RKO (cell line): Measurements from ENCODE around the gene RMDN2.
A peak's percentile ranks its signal among the peaks of the same experiment; 100 is the strongest.
"Not testable (repeated sequence)": the region's sequence is repeated elsewhere in the genome, so short reads cannot be mapped to it uniquely, and the experiment has no call there.

Experiments
- DNase-seq: peaks from one replicate; pipeline ENCODE4 v3.0.0-alpha.2; 2016; ENCODE audit warnings: low spot score

The RMDN2 gene

DNA sequence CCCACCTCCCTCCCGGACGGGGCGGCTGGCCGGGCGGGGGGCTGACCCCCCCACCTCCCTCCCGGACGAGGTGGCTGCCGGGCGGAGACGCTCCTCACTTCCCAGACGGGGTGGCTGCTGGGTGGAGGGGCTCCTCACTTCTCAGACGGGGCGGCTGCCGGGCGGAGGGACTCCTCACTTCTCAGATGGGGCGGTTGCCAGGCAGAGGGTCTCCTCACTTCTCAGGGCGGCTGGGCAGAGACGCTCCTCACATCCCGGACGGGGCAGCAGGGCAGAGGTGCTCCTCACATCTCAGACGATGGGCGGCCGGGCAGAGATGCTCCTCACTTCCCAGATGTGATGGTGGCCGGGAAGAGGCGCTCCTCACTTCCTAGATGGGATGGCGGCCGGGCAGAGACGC lies 7.8 kb downstream of the RMDN2 start:
- not testable (repeated sequence) for DNase-seq

- no peak for DNase-seq
Observed at GRCh38 chr2:37934591-37935513, 9.8 kb downstream of the RMDN2 start.

GRCh38 chr2:37937568-37937967 lies 12.5 kb downstream of the RMDN2 start:
- DNase-seq: not testable (repeated sequence)

DNA sequence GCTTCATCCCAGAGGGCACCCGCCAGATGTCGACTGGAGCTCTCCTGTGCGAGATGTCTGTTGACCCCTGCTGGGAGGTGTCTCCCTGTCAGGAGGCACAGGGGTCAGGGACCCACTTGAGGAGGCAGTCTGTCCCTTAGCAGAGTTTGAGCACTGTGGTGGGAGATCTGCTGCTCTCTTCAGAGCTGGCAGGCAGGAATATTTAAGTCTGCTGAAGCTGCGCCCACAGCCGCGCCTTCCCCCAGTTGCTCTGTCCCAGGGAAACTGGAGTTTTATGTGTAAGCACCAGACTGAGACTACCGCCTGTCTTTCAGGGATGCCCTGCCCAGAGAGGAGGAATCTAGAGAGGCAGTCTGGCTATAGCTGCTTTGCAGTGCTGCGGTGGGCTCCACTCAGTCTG lies 16.2 kb downstream of the RMDN2 start:
- not testable (repeated sequence) for DNase-seq

- DNase-seq: no peak
Observed at GRCh38 chr2:37944268-37944667, 19.2 kb downstream of the RMDN2 start.

DNA sequence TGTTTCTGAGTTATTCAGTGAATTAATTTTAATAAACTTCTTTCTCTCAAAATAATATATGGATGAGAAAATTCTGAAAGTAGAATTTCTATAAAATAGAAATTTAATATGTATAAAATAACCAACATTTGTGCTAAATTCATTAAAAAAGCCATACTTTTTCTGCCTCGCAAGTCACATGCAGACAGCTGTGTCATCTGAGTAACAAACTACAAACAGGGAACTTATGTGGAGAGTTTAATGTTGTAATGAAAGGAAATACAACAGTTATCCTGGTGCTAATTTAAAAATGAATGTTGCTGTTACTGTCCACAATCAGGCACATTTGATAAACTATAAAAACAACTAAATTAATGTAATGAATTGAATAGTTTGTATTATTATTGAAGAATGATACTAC lies 22.2 kb downstream of the RMDN2 start:
- DNase-seq: no peak

DNA sequence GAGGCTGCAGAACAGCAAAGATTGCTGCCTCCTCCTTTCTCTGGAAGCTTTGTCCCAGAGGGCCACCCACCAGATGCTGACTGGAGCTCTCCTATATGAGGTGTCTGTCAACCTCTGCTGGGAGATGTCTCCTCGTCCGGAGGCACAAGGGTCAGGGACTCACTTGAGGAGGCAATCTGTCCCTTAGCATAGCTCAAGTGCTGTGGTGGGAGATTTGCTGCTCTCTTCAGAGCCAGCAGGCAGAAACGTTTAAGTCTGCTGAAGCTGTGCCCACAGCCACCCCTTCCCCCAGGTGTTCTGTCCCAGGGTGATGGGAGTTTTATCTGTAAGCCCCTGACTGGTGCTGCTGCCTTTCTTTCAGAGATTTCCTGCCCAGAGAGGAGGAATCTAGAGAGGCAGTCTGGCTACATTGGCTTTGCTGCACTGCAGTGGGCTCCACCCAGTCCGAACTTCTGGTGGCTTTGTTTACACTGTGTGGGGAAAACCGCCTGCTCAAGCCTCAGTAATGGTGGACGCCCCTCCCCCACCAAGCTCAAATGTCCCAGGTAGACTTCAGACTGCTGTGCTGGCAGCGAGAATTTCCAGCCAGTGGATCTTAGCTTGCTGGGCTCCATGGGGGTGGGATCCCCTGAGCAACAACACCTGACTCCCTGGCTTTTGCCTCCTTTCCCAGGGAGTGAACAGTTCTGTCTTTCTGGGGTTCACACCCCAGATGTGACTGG lies 37.1 kb downstream of the RMDN2 start:
- not testable (repeated sequence) for DNase-seq

DNA sequence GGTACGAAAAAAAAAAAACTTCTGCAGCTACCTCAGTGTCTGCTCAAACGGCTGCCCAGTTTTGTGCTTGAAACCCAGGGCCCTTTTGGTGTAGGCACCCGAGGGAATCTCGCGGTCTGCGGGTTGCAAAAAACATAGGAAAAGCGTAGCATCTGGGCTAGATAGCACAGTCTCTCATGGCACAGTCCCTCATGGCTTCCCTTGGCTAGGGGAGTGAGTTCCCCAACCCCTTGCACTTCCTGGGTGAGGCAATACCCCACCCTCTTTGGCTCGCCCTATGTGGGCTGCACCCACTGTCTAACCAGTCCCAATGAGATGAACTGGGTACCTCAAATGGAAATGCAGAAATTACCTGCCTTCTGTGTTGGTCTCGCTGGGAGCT lies 37.6 kb downstream of the RMDN2 start:
- DNase-seq: not testable (repeated sequence)

DNA sequence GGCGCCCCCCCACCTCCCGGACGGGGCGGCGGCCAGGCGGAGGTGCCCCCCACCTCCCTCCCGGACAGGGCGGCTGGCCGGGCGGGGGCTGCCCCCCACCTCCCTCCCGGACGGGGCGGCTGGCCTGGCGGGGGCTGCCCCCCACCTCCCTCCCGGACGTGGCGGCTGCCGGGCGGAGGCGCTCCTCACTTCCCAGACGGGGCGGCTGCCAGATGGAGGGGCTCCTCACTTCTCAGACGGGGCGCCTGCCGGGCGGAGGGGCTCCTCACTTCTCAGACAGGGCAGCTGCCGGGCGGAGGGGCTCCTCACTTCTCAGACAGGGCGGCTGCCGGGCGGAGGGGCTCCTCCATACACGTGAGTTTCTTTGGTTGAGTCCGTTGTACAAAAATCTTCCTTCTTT lies 38.8 kb downstream of the RMDN2 start:
- not testable (repeated sequence) for DNase-seq

- no peak for DNase-seq
Observed at GRCh38 chr2:37966326-37966725, 41.2 kb downstream of the RMDN2 start.

- no peak for DNase-seq
Observed at GRCh38 chr2:37969731-37970130, 44.6 kb downstream of the RMDN2 start.

DNA sequence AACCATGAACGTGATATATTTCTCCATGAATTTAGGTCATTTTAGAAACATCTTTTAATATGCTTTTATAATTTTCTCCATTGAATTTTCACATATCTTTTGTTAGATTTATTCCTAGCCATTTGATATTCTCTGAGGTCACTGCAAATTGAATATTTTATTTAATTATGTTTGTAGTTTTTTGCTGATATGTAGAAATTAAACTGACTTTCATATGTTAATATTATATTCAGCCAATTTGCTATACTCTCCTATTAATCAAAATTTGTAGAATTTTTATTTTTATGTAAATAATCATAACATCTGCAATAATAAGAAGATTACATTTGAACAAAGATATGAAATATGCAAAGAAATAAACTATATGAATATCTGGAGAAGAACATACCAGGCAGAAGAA lies 46.9 kb downstream of the RMDN2 start:
- no peak for DNase-seq

DNA sequence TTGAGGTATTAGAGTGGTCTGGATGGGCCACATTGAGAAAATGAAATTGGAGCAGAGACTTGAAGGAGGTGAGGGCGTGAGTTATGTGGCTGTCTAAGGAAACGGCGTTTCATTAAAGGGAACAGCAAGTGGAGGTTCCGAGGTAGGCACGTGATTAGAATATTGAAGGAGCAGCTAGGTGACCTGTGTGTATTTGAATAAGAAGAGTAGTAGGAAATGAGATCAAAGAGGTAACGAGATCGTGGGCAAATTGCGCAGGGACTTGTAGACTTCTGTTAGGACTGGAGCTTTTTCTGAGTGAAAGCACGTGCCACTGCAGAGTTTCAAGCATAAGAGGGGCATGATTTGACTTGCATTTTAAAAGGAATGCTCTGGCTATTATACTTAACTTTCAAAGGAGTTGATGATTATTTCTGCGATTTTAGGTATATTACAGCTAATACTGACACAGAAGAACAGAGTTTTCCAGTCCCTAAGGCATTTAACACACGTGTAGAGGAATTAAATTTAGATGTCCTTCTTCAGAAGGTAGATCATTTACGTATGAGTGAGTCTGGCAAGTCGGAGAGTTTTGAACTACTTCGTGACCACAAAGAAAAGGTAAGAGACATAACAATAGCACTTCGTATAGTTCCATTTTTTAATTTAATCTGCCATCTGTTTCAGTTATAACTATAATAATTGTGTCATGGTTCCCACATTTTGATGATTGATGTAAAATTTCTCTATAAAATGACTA lies 48.7 kb downstream of the RMDN2 start:
- no peak for DNase-seq

- DNase-seq: no peak
Observed at GRCh38 chr2:37975808-37976207, 50.7 kb downstream of the RMDN2 start.

DNA sequence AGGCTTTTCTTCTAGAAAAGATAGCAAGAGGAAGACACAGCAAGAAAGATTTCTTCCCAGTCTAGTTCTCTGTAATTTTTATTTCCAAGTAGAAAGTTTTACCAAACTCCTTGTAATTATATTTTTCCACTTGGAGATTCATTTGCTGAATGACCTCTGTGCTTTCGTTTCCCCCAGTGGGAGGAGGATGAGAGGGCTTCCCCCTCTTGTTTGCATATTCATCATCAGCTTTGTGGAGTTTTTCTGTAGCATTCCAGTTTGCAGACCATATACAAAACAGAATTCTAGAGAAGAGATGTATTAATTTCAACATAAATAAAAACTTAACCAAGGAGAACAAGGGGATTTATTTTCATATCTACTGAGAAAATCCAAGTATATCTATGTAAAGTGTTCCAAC lies 51.3 kb downstream of the RMDN2 start:
- DNase-seq: no peak

GRCh38 chr2:37982147-37982582 lies 57.1 kb downstream of the RMDN2 start:
- peak; percentile 55 for DNase-seq

- DNase-seq: no peak
Observed at GRCh38 chr2:37982847-37983246, 57.8 kb downstream of the RMDN2 start.

- DNase-seq: no peak
Observed at GRCh38 chr2:37983719-37984118, 58.6 kb downstream of the RMDN2 start.

- DNase-seq: no peak
Observed at GRCh38 chr2:37984176-37984575, 59.1 kb downstream of the RMDN2 start.

DNA sequence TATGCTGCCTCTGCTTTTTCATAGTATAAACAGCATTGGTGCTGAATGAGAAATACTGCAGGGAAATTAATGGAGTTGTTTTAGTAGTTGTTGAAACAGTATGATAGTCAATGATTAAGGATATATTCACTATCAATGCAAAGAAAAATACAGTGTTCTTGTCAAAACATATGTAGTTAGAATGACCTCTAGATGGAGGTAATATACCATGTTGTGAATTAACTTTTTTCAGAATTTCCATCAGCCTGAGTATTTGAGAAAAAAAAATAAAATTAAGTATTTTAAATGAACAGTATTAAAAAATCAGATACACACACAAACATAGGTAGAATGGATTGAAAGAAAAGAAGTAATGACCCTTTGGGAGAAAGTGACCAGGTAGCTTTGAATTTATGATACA lies 59.5 kb downstream of the RMDN2 start:
- DNase-seq: no peak

GRCh38 chr2:37985333-37985732 lies 60.2 kb downstream of the RMDN2 start:
- peak; percentile 27 for DNase-seq

- no peak for DNase-seq
Observed at GRCh38 chr2:37987098-37987775, 62.1 kb downstream of the RMDN2 start.
